Stimulated activated CD4-positive, alpha-beta T cell treated with anti-CD3 and anti-CD28 coated beads, TNF-alpha, amount 100 ng/mL, for 48 hours (primary cell): Measurements from ENCODE around the gene SLC29A1.
A peak's percentile ranks its signal among the peaks of the same experiment; 100 is the strongest.

Experiments used
- DNase-seq, 3 donors: peaks; one replicate each; pipeline ENCODE4 v3.0.0-alpha.2; 2020; ENCODE audit warnings: low read depth in 3 of 3

SLC29A1 gene

DNA sequence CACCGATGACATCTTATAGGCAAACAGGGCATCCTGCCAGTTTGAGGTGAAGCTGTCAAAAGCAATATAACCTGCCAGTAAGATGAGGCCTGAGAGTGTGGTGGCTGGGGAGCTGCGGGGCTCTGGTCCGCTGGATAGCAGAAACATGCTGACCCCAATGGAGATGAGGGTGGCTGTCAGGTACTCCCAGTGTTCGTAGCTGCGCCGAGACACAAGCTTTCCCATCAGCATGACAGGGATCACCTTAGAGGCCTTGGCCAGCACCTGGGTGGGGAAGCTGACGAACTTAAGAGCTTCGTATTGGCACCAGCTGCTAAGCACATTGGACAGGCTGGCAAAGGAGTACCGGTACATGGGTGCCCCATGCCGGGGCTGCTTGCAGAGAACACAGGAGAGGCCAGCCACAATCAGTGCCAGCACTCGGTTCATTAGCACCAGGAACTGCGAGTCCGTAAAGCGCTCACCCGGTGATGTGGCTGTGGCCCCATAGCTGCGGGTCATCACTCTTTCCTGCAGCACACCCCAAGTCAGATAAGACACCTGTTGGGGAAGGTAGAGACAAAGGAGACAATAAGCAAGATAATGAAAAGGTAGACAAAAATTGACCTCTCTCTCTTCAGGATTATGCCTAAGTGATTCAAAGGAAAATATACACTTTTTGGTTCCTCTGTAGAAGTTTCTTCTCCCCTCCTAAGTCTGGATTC lies 31.9 kb downstream of the SLC29A1 start:
- no peak for DNase-seq

DNA sequence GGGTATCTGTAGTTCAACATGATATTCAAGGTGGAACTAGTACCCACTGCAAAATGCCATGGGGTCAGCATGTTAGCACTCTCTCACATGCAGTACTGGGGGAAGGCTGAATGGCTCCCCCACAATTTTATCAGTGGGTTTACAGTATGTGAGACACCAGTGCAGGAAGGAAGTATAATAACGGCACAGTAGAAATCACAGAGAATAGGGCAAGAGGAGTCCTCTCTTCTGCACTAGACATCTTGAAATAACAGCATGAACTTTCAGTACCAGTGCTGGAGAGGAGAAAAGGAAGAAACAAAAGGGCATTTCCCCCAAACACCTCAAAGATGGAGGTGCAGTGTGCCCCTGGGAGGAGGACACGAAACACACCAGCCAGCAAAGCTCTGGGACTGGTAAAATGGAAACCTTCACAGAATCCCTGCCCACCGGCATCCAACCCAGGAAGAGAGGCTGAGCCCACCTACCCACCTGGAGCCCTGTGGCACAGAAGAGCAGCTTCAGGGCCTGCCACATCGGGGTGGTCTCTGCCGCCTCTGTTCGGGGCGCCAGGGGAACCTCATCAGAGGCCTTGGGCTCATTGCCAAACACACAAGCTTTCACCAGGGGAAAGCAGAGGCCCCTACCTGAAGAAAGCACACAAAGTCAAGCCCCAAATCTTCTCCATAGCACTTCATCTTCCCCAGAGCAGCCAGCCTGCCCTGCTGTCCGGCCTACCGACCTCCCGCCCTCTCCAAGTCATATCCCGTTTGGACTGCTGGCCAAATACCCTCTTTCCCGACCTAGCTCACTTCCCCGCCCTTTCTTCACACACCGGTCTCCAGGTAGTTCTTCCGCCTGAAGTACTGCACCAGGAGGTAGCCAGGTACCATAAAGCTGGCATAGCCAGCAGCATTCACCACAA lies 32.7 kb downstream of the SLC29A1 start:
- no peak for DNase-seq

DNA sequence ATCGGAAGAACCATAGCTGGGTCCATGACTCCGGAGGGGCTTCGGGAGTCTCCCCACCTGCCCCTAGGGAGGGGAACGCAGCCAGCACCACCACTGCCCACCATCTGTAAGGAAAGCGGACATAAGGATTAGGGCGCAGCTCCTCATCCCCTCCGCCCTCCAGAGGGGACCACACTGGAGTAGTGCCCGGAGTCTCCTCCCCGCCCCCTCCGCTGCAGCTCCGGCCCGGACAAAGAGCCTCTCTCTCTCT lies 33.3 kb downstream of the SLC29A1 start:
- no peak for DNase-seq

DNA sequence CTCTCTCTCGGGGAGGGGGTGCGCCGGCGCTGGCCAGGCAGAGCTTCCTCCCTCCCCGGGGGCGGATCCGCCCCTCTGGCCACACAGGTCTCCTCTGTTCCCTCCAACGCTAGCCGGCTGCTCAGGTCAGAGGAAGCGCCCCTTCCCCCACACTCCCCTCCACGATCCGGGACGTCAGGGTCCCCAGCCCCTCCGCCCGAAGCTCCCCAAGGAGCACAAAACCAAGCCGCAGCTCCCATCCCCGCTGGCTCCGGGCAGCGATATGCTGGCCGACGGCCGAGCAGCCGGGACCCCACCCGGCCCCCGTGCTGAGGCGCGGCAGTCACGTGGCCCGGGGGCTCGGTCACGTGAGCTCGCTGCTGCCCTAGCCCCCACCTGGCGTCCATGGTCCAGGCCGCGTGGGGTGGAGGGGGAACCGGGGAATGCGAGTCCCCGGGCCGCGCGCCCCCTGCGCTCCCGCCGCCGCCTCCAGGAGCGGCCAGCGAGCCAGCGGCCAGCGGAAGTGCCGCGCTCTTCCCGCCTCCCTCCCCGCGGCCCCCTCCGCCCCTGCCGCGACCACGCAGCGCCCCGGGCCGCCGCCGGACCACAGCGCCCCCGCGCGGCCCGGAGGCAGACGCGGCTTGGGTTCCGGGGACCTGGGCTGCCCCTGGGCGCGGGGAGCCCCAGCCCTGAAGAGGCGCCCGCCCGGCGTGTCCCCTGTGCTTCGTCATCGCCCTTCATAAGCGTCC lies 33.8 kb downstream of the SLC29A1 start, which contains the start of gene SLC35B2:
TSS of gene SLC35B2 (minus strand) at position 504 of the 728 bp plus-strand sequence. CDS start at position 386, 118 bp downstream.
- no peak for DNase-seq

DNA sequence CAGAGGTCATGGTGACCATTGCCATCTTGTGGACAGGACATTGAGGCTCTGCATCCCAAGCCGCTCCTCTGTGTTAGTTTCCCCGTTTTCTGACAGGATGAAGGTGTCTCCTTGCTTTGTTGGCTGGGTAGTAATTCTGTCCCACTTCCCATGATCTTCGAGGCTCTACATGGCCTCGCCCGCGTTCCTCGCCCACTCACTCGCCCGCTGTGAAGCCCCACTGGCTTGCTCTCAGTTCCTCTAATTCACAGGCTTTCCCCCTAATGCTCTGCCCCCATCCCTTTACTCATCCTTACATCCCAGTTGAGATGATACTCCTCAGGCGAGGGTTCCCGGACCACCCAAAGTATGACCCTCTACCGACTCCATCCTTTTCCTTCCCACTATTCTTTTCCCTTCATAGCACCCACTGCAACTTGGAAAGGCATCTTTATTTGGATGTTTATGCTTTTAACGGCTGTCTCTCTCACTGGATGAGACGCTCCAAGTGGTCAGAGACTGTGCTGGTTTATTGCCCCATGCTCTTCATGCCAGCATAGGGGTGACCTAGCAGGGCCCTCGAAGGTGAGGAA lies 34.4 kb downstream of the SLC29A1 start:
- no peak for DNase-seq

DNA sequence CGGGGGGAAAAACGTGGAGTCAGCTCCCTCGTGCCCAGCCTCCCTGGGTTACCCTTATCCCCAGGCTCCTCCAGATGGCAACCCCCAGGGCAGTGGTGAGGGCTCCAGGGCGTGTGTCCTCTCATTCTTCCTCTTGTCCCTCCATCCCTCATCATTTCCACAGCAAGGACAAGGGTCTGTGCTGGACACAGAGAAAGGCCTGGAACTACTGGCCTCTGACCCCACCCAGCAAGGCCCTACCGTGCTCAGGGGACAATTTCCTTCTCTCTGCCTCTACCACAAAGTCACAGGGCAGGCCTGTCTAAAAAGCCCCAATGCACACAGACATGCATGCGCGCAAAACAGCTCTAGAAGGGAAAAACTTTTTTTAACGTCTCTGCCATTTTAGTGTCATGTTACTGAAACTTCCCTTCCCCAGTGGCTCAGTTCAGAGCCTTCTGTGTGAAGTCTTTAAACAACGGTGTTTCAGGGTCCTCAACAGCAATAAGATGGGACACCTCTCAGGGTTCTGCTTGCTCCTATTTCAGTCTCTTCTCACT lies 35.0 kb downstream of the SLC29A1 start:
- no peak for DNase-seq

DNA sequence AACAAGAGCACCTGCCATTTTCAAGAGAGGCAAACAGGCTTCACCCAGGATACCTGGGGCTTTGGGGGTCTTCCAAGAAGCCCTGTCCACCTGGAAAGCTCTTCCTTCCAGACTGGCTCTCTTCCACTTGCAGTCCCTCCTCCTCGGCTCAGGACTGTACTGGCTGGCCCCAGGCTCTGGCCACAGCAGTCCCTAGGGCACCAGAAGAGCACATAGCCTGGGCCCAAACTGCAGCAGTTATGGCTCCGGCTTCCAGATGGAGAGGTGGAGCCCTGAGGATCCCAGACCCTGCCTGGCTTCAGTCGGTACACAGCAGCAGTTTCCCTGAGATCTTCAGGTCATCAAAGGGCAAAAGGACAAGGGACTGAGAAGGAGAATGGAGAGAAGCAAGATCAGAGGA lies 35.5 kb downstream of the SLC29A1 start:
- DNase-seq, result no peak

DNA sequence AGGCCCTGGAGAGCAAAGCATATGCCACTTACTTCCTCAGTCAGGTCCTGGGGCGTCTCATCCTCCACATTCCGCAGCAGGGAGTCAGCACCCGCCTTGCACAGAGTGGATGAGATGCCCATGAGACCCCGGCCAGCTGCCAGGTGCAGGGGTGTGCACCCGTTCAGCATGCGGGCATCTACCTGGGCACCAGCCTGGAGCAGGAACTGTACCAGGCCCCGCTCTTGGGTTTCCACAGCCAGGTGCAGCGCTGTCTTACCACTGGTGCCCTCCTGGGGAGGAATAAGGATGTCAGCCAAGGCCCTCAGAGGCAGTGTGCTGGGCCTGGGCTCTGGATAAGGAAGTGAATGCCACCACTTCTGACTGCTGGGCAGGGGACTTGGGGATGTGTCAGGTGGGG lies 36.6 kb downstream of the SLC29A1 start:
- no peak for DNase-seq

DNA sequence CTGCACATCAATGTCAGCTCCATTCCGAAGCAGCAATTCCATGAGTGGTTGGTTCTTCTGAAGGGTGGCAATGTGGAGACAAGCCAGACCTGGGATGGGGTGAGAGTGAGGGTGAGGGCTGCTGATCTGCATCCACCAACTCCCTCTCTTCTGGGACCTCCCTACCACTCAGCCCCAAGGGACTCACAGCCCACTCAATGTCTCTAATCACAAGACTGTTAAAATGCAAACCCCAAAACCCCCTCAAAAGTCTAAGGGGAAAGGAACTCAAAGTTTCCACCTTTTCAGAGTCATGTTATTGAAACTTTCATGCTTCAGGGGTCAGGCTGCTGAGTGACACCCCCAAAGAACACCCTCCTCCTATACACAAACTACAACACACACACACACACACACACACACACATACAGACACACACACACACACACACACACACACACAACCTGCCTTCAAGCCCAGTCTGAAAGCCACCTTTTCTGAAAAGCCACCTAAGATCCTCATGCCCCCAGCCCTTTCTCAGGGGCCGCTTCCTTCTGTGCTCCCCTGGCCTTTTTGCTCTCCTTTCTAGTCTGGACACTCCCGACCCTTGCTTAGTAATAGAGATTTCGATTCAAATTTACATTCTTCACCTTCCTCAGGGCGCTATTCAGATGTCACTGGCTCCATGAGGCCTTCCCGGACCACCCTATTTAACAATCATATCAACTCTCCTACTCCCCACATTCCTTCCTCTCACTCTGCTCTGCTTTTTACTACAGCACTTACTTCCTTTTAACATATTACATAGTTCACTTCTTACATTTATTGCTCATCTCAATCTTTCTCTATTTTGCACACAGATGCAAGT lies 37.3 kb downstream of the SLC29A1 start:
- no peak for DNase-seq

DNA sequence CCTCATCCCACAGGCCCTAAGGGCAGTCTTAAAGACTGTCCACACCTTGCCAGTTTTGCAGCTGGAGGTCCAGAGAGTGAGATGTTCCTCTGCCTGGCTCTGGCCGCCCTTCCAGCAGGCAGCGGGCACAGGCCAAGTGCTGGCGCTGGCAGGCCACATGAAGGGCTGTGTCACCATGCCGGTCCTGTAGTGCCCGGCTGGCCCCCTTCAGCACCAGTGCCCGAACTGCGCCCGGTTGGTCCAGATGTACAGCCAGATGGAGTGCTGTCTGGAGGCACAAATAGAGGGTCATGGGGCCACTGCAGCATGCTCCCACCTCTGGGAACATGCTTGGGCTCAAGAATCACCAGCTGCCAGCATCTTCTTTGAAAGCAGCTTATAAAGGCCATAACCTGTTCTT lies 38.2 kb downstream of the SLC29A1 start:
- DNase-seq, result no peak

DNA sequence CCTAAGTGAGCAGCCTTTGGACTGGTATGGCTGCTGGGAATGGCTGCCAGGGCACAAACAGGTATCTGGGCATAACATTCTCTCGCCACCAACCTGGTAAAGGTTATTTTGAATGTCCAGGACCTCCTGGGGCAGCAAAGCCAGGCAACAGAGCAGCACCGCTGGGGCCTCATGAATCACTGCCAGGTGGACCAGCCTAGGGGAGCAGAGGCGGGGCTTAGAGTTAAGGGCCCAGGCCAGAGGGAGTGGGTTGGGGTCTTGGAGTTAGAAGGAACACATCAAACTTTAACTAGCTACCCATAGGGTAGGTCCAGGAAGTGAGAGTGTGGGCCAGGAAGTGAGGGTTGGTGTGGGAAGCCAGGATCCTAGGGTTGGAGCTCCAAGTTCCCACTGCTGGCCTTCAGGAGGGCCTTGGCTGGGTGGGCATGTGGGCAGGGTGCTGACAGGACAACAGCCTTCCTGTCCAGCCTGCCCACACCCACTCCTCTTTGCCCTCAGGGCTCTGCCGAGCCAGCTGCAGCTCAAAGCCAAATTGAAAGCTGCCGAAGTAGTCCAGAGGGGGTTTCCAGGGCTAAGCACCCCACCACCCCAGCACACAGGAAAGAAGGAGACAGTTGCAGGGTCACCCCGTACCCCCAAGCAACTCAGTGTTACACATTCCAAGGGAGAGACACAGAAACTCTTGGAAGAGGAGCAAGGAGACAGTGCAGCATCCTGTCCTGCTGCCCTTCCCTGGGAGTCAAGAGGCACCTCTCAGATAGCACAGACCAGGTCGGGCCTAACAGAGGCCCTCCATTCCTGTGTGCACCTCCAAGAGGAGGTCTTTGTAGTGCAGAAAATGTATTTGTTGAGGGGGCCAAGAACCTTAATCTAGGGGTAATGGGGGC lies 39.3 kb downstream of the SLC29A1 start:
- DNase-seq, result no peak

DNA sequence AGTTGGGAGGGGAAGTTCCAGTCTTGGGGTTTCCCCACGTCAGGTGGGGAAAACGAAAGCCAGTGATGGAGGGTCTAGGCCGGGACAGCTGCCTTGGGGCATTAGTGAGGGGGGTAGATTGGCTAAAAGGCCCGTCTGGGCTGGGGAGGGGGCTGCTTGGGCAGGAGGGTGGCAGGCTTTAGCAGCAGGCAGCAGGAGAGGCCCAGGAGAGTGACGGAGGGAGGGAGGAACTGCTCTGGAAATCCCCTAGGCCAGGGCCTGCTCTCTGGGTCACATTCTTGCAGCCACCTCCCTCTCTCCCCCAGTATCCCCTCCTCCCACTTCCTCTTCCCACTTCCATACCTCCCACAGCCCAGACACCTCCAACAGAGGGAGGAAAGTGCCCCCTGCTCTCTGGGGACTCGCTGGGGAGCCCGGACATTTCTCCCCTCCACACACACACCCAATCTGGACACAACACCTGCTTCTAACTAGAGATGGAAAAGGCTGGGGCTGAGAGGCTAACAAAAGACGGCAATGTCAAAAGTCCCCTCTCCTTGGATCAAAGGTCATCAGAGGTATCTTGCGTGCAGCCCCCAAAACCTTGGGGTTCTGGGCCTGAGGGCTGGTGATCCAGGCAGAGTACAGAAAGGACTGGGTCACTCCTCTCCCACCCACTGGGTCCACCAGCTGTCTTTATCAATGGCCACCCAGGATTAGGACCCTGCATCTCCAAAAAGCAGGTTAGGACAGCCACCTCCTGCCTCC lies 40.1 kb downstream of the SLC29A1 start:
- no peak for DNase-seq

DNA sequence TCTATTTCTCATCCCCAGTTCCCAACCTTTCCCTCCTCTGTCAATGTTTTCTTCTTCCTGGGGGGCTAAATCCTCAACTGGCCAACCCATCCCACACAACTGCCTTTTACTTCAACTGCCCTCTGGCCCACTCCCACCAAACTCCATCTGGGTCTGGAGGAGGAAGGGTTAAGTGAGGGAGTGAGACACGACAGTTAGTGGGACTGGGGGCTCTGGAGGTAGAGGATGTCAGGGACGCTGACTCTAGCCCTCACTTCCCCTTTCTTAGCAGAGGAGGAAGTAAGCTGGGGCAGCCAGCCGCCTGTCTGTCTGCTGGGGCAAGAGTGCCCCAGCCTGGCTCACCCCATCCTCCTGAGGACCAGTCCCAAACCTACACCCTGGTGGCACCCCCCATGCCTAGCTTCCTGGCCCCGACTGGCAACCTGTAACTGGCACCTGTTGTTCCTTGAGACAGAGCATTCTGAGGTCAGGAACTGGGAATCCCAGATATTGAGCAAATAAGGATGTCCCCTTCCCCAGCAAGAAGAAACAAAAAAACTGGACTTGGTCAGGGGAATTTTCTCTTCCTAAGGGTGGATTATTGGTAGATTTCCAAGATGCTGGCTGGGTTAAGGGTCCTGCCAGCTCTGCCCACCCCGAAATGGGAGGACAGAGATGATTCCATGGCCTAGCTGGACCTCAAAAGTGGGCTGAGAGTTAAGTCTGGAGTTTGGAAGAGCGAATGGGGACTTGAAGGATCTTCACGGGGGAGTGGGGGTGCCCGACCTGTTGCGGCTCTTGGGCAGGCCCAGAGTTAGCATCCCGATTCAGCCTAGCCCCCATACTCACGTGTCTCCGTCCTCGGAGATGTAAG lies 41.0 kb downstream of the SLC29A1 start:
- DNase-seq, result no peak

DNA sequence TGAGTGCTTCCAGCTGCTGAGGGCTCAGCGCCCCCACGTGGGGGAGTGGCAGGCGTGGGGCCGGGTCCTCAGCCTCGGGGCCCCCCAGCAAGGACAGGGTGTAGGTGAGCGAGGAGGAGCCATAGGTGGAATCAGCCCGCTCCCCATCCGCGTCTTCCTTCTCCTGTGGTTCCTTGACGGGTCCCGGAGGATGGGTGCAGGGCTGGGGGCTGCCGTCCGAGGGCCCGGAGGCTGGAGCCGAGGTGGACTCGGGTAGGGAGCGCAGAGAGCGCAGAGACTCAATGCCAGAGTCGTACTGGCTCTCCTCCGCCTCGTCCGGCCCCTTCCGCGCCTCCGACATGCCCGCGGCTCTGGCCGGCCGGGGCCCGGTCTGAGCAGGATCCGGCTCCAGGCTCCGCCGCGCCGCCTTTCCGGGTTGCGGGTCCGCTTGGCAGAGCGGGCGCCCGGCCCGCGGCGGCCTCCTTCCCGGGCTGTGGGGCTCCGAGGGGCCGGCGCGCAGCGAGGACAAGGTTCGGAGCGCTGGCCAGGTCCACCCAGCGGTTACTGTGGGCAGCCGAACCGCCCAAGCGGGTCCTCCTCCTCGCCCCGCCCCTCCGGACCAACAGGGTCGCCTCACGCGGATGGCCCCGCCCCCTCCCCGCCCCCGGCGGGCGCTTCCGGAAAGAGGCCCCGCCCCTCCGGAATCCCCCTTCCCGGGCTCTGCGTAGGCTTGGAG lies 41.8 kb downstream of the SLC29A1 start, which contains the start of gene NFKBIE:
TSS of gene NFKBIE (minus strand) at position 545 of the 715 bp plus-strand sequence. CDS start at position 340, 205 bp downstream.
- peak; percentile 90 to 96 (median 92) for DNase-seq

DNA sequence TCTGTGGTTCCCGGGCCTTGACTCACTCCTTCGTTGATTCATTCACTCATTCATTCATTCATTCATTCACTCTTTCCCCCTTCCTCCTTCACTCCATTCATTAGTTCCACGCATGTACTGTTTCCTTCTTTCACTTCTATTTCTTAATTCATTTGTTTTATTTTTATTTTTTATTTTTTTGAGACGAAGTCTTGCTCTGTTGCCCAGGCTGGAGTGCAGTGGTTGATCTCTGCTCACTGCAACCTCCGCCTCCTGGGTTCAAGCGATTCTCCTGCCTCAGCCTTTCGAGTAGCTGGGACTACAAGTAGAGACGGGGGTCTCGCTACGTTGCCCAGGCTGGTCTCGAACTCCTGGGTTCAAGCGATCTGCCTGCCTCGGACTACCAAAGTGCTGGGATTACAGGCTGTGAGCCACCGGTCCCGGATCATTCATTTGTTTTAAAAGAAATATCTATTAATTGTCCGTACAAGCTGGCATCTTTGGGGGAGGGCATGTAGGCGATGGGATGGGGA lies 42.4 kb downstream of the SLC29A1 start:
- no peak for DNase-seq

DNA sequence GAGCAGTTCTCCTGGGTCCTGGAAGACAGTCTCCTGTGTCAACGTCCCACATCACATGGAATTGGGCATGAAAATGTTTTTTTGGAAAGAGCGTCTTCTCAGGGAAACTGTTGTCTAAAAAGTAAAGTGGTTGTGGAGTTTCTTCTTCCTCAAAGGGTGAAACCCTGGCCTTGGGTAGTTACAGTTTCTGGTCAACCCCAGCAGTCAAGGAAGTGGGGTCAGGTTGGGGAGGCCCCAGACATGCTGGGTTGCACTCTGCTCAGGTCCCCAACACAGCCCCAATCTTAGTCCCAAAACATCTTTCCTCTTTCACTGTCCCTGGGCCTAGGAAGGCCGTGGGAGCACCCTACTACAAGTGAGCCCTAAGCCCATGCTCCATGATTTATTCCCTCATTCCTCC lies 43.0 kb downstream of the SLC29A1 start:
- DNase-seq, result no peak

DNA sequence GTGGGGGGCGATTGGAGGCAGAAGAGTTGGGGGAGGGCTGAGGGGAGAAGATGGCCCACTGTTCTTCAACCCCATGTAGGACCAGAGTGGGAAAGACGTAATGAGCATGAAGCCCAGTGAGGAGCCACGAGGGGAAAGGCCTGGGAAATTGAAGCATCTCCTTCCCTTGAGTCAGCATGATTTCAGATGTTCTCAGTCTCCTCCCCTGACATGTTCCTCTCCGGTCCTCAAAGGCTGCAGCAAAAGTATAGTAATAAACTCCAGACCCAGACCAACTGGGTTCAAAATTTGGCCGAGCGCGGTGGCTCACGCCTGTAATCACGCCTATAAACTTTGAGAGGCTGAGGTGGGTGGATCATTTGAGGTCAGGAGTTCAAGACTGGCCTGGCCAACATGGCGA lies 43.9 kb downstream of the SLC29A1 start:
- no peak for DNase-seq
